ENCODE data around the gene SEPTIN7. TPM values are rescaled to one million over a fixed set of nuclear protein-coding genes. Genes with fewer than 3 reads are reported as not detected.
A peak's percentile ranks its signal among the peaks of the same experiment; 100 is the strongest.

The SEPTIN7 gene
- total and polyA plus RNA-seq, 2 of the 13 experiments (the other 11 are each of a cell fraction or from before 2014, with no cell fraction given), result 103 to 129 TPM

DNA sequence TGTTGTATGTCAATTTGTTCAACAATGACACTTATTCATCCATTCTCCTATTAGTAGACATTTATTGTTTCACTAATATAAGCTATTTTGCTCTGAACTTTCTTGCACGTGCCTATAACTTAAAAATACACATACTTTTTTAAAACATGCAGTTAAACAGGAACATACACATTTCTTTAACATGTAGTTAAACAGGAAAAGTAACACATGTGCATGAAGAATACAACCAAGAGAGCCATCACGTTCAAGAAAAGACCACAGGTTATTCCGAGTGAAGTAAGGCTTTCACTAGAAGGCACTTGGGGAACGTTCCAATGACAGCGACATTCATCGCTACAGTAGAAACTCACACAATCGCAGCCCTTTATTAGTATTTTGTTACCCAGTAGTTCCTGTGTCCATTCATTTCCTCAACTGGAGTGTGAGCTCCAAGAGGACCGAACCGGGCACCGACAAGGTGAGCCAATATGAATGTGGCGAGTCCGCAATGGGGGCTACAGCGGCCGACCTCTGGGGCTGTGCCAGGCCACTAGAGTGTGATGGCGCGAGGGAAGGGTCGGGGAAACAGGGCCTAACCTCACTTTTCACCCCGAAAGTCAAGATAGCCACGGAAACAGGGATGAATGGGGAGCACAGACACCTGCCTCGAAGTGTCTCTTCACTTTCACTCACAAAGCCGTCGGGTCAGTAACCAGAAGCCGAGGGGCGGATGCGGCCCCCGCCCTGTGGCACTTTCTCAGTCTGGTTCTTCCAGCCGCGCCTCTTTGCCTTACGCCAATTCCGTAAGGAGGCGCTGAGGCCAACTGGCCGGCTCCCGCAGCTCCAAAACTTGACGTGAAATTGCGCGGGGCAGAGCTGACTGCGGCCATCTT is 775 bp upstream of the SEPTIN7 start (continued):
- TF ChIP-seq DPF2 (CRISPR knock-in tag; IDR thresholded peaks at IDR 0.05; ENCODE audit: borderline replicate concordance, low read depth), result no peak
- no peak for TF ChIP-seq CREB1 (IDR thresholded peaks at IDR 0.05)
- TF ChIP-seq CREB1 (CRISPR knock-in tag; IDR thresholded peaks at IDR 0.05), result no peak
- peak; percentile 24; the same call in 1 of the 2 replicates for TF ChIP-seq ZNF232 (CRISPR knock-in tag; IDR thresholded peaks at IDR 0.05; ENCODE audit: borderline replicate concordance)
- peak; percentile 55; the same call in 1 of the 2 replicates for TF ChIP-seq ZBTB7B (CRISPR knock-in tag; IDR thresholded peaks at IDR 0.05)
- no peak for TF ChIP-seq DR1 (CRISPR knock-in tag; IDR thresholded peaks at IDR 0.05)
- TF ChIP-seq PRMT3 (CRISPR knock-in tag; IDR thresholded peaks at IDR 0.05; ENCODE audit: borderline replicate concordance, low read depth), result no peak
- TF ChIP-seq, protein P1, sequence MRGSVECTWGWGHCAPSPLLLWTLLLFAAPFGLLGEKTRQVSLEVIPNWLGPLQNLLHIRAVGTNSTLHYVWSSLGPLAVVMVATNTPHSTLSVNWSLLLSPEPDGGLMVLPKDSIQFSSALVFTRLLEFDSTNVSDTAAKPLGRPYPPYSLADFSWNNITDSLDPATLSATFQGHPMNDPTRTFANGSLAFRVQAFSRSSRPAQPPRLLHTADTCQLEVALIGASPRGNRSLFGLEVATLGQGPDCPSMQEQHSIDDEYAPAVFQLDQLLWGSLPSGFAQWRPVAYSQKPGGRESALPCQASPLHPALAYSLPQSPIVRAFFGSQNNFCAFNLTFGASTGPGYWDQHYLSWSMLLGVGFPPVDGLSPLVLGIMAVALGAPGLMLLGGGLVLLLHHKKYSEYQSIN (CRISPR knock-in tag; IDR thresholded peaks at IDR 0.05; ENCODE audit: borderline replicate concordance), result no peak
- TF ChIP-seq ATAD3A (CRISPR knock-in tag; IDR thresholded peaks at IDR 0.05), result no peak
- no peak for TF ChIP-seq ZNF605 (CRISPR knock-in tag; IDR thresholded peaks at IDR 0.05)
- TF ChIP-seq NPAS2 (CRISPR knock-in tag; IDR thresholded peaks at IDR 0.05; ENCODE audit: borderline replicate concordance), result no peak
- TF ChIP-seq CBX1 (IDR thresholded peaks at IDR 0.05; ENCODE audit: low read depth), result no peak
- TF ChIP-seq, protein P2, sequence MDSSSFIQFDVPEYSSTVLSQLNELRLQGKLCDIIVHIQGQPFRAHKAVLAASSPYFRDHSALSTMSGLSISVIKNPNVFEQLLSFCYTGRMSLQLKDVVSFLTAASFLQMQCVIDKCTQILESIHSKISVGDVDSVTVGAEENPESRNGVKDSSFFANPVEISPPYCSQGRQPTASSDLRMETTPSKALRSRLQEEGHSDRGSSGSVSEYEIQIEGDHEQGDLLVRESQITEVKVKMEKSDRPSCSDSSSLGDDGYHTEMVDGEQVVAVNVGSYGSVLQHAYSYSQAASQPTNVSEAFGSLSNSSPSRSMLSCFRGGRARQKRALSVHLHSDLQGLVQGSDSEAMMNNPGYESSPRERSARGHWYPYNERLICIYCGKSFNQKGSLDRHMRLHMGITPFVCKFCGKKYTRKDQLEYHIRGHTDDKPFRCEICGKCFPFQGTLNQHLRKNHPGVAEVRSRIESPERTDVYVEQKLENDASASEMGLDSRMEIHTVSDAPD (CRISPR knock-in tag; IDR thresholded peaks at IDR 0.05), result 0 out of 2 replicates have a peak, but pooled peaks have one; percentile 44
- 0 out of 2 replicates have a peak, but pooled peaks have one; percentile 56 for TF ChIP-seq ZBTB42 (CRISPR knock-in tag; IDR thresholded peaks at IDR 0.05)
- no peak for TF ChIP-seq XRCC5 (optimal IDR thresholded peaks at IDR 0.05; ENCODE audit: low read length)
- no peak for TF ChIP-seq ZNF770 (CRISPR knock-in tag; IDR thresholded peaks at IDR 0.05)
- TF ChIP-seq KDM1A (CRISPR knock-in tag; IDR thresholded peaks at IDR 0.05), result no peak
- no peak for TF ChIP-seq ELF4 (CRISPR knock-in tag; IDR thresholded peaks at IDR 0.05; ENCODE audit: borderline replicate concordance)
- TF ChIP-seq, protein P3, sequence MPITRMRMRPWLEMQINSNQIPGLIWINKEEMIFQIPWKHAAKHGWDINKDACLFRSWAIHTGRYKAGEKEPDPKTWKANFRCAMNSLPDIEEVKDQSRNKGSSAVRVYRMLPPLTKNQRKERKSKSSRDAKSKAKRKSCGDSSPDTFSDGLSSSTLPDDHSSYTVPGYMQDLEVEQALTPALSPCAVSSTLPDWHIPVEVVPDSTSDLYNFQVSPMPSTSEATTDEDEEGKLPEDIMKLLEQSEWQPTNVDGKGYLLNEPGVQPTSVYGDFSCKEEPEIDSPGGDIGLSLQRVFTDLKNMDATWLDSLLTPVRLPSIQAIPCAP (CRISPR knock-in tag; IDR thresholded peaks at IDR 0.05; ENCODE audit: low read depth), result no peak
- TF ChIP-seq, protein P4, sequence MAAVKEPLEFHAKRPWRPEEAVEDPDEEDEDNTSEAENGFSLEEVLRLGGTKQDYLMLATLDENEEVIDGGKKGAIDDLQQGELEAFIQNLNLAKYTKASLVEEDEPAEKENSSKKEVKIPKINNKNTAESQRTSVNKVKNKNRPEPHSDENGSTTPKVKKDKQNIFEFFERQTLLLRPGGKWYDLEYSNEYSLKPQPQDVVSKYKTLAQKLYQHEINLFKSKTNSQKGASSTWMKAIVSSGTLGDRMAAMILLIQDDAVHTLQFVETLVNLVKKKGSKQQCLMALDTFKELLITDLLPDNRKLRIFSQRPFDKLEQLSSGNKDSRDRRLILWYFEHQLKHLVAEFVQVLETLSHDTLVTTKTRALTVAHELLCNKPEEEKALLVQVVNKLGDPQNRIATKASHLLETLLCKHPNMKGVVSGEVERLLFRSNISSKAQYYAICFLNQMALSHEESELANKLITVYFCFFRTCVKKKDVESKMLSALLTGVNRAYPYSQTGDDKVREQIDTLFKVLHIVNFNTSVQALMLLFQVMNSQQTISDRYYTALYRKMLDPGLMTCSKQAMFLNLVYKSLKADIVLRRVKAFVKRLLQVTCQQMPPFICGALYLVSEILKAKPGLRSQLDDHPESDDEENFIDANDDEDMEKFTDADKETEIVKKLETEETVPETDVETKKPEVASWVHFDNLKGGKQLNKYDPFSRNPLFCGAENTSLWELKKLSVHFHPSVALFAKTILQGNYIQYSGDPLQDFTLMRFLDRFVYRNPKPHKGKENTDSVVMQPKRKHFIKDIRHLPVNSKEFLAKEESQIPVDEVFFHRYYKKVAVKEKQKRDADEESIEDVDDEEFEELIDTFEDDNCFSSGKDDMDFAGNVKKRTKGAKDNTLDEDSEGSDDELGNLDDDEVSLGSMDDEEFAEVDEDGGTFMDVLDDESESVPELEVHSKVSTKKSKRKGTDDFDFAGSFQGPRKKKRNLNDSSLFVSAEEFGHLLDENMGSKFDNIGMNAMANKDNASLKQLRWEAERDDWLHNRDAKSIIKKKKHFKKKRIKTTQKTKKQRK (IDR thresholded peaks at IDR 0.05; ENCODE audit: low read length), result no peak

Data from HepG2 (cell line).